Fibroblast of villous mesenchyme (primary cell): ENCODE measurements around the gene CARD14. TPM values are rescaled to one million over a fixed set of nuclear protein-coding genes. Genes with fewer than 3 reads are reported as not detected.

Source experiments
- DNase-seq: peaks from one replicate; pipeline ENCODE4 v3.0.0-alpha.2; 2010; ENCODE audit warnings: low read depth
- H3K4me3 ChIP-seq: 2 replicates; pipeline ENCODE4 v1.5.1; 2011; ENCODE audit warnings: low read depth, mild to moderate bottlenecking, low read length
- total RNA-seq: library from RNA; depleted of rRNA; stranded (reverse); fragments of >200 nt; gene quantifications from 2 replicates; pipeline ENCODE4 v1.2.3, GENCODE V29; 2012
- TF ChIP-seq, protein P1 (sequence below): IDR thresholded peaks from 2 replicates; pipeline ENCODE4 v1.5.1; 2012; ENCODE audit warnings: low read depth, mild to moderate bottlenecking, low read length; ENCODE audit not compliant: insufficient read depth

CARD14 gene
- total RNA-seq, 1 donor: under 0.01 TPM

DNA sequence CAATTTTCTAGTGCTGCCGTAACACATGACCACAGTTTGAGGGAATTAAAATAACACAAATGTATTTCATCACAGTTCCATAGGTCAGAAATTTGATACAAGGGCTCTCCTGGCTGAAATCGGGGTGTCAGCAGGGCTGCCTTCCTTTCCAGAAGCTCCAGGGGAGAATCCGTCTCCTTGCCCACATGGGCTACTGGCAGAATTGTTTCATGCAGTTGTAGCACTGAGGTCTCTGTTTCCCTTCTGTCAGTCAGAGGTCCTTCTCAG, 43.4 kb upstream of the CARD14 start:
- no peak for DNase-seq
- TF ChIP-seq, protein P1, sequence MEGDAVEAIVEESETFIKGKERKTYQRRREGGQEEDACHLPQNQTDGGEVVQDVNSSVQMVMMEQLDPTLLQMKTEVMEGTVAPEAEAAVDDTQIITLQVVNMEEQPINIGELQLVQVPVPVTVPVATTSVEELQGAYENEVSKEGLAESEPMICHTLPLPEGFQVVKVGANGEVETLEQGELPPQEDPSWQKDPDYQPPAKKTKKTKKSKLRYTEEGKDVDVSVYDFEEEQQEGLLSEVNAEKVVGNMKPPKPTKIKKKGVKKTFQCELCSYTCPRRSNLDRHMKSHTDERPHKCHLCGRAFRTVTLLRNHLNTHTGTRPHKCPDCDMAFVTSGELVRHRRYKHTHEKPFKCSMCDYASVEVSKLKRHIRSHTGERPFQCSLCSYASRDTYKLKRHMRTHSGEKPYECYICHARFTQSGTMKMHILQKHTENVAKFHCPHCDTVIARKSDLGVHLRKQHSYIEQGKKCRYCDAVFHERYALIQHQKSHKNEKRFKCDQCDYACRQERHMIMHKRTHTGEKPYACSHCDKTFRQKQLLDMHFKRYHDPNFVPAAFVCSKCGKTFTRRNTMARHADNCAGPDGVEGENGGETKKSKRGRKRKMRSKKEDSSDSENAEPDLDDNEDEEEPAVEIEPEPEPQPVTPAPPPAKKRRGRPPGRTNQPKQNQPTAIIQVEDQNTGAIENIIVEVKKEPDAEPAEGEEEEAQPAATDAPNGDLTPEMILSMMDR: no peak
- H3K4me3 ChIP-seq: no peak overlapping the region

DNA sequence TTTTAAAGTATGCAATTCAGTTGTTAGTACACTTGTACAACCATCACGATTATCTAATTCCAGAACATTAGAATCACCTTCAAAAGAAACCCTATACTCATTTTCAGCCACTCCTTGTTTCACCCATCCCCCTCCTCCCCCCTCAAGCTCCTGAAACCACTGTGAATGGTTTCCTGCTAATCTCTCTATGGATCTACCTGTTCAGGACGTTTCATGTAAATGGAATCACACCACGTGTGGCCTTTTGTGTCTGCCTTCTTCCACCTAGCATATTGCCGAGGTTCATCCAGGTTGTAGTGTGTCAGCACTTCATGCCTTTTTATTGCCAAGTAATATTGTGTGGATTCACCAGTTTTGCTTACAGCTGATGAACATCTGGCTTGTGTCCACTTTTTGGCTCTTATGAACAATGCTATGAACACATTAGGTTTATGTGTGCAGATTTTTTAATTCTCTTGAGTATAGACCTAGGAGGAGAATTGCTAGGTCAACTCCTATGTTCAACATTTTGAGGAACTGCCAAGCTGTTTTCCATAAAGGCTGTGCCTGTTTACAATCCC, 40.7 kb upstream of the CARD14 start:
- TF ChIP-seq, protein P1: no peak
- no peak for DNase-seq
- no peak overlapping the region for H3K4me3 ChIP-seq

DNA sequence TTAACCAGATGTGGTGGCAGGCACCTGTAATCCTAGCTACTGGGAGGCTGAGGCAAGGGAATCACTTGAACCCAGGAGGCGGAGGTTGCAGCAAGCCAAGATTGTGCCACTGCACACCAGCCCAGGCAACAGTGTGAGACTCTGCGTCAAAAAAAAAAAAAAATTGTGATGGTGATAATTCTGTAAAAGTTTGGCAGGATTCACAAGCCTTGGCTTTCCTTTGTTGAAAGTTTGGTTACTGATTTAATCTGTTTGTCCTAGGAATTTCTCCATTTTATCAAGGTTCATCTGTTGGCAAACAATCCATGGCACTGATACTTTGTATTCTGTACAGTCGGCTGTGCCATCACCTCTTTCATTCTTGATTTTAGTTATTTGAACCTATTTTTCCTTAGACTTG, 38.8 kb upstream of the CARD14 start:
- no peak overlapping the region for H3K4me3 ChIP-seq
- no peak for DNase-seq
- TF ChIP-seq, protein P1: no peak

DNA sequence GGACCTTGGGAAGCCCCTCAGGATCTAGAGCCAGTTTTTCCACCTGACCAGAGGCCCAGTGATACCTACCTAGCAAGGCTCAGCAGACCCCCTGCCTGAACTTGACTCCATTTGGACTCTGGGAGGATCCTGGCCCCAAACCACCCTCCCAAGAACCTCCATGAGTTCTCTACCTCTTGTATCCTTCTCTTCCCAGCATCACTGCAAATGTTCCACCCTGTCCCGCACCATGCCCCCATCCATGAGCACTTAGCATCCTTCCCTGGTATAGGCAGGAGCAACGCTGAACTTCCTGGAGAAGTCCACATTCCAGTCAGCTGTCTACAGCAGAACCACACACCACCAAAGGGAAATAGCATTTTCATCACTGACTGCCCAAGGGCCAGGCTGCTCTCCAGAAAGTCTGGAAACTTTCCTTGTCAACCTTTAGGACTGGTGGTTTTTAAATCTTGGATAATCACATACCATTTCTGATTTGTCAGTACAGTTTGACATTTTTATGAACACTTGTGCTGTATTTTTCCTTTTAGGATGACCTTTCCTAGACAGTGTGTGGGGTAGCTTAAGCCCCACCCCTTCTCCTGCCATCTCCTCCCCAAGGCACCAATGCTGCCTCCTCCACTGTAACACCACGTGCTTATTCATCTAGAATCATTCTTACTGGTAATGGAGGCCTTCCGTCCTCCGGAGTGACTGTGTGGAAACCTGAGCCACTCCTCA, 36.8 kb upstream of the CARD14 start:
- DNase-seq: no peak
- TF ChIP-seq, protein P1: no peak

DNA sequence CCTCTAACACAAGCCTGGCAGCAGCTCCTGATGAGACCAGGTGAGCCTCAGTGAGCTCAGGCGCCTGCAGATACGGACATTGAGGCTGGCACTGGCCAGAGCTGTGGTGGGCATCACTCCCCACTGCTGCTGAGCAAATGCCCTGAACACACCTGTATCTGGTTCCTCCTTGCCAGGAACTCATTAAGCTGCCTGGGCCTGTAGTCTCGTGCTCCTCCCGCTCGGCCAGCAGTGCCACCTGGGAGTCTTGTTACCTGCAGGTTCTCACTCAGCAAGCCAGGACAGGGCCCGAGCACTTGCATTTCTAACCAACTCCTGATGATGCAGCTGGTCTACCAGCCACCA, 36.2 kb upstream of the CARD14 start:
- DNase-seq: no peak
- TF ChIP-seq, protein P1: no peak
- no peak overlapping the region for H3K4me3 ChIP-seq

More for the DNA sequence above, 36.8 kb upstream of the CARD14 start:
- no peak overlapping the region for H3K4me3 ChIP-seq

DNA sequence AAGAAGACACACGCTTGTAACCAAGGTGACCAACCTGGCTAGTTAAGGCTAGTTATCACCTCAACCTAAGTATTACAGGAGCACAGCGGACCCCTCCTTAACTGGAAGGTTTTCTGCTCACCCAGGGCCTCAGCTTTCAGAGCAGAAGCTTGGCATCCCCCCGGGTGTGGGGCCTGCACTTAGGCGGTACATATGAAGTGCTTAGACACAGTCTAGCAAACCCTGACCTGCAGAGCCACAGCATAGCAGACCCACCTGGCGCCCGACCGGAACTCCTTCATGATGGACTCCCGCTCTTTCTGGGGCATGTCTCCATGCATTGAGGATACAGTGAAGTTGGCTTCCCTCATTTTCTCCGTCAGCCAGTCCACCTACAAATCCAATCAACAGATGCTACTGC, 32.7 kb upstream of the CARD14 start:
- no peak overlapping the region for H3K4me3 ChIP-seq
- TF ChIP-seq, protein P1: no peak
- DNase-seq: no peak

DNA sequence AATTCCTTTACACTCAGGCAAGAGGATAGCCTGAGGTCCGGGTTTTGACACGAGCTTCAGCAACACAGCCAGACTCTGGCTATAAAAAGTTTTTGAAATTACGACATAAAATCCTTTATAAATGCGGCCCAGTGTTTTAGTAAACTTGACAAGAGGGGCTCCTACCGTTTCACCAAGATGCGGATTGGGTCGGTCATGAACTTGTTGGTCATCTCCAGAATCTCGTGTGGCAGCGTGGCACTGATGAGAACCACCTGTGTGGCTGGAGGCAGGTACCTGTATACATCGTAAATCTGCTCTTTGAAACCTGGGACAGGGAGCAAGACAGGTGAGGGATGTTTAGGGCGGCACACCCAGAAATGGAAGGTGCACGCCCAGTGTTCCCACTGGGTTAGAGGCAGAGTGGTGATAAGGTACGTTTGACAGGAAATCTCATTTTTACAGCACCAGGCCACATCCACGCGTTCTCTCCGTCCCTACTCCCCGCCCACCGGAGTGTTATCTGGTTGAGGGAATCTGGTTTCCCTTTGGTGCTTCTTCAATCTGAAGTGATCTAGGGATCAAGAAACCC, 30.9 kb upstream of the CARD14 start:
- H3K4me3 ChIP-seq: no peak overlapping the region
- DNase-seq: no peak
- TF ChIP-seq, protein P1: no peak
